ENCODE data around the gene TENT4A.

GRCh38 chr5:6710070-6710469, 3.2 kb upstream of the TENT4A start:
- TF ChIP-seq NR2C2 (CRISPR knock-in tag; IDR thresholded peaks at IDR 0.05; ENCODE audit: borderline replicate concordance), result no peak
- TF ChIP-seq CTCF (CRISPR knock-in tag; IDR thresholded peaks at IDR 0.05), result no peak
- no peak for TF ChIP-seq RELA (CRISPR knock-in tag; IDR thresholded peaks at IDR 0.05)
- TF ChIP-seq REST (IDR thresholded peaks at IDR 0.05; ENCODE audit: borderline replicate concordance in 1 of 2, low read depth in 1 of 2, low read length in 2 of 2), result no peak
- no peak for TF ChIP-seq ZFAT (CRISPR knock-in tag; conservative IDR thresholded peaks at IDR 0.05)
- TF ChIP-seq EZH2 (conservative IDR thresholded peaks at IDR 0.05; ENCODE audit: low read depth, low read length), result no peak
- no peak for TF ChIP-seq JUN (CRISPR knock-in tag; IDR thresholded peaks at IDR 0.05)

Data from HepG2 (cell line).